ENCODE measurements around the gene OGDH.

DNA sequence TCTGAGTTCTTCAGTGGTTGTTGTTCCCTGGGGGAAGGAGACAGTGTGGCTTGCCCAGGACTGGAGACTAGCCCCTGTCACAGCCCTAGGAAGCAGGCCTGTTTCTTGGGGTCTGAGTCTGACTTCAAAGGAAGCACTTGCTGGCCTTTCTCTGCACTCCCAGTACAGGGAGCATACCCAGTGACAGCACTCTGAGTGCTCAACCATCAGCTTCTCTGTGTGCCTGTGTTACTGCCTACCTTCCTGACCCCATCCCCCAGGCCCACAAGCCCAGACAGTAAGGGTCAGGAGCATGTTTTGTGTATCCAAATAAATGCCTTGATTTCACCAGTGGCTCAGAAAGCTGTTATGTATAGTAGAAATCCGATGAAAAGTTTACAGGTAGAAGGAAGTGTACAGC, 48.9 kb downstream of the OGDH start:
- TF ChIP-seq EZH2 (IDR thresholded peaks at IDR 0.05; ENCODE audit: borderline replicate concordance, low read length): no peak
- TF ChIP-seq, protein P1, sequence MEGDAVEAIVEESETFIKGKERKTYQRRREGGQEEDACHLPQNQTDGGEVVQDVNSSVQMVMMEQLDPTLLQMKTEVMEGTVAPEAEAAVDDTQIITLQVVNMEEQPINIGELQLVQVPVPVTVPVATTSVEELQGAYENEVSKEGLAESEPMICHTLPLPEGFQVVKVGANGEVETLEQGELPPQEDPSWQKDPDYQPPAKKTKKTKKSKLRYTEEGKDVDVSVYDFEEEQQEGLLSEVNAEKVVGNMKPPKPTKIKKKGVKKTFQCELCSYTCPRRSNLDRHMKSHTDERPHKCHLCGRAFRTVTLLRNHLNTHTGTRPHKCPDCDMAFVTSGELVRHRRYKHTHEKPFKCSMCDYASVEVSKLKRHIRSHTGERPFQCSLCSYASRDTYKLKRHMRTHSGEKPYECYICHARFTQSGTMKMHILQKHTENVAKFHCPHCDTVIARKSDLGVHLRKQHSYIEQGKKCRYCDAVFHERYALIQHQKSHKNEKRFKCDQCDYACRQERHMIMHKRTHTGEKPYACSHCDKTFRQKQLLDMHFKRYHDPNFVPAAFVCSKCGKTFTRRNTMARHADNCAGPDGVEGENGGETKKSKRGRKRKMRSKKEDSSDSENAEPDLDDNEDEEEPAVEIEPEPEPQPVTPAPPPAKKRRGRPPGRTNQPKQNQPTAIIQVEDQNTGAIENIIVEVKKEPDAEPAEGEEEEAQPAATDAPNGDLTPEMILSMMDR (IDR thresholded peaks at IDR 0.05; ENCODE audit: low read length): no peak

Measured in OCI-LY1 (cell line).